CD4-positive, alpha-beta T cell treated with Interleukin-4 for 4 hours (primary cell): ENCODE results near the gene CECR2.

ENCODE experiments used
- DNase-seq: peaks from one replicate; pipeline ENCODE4 v3.0.0-alpha.2; 2020

Gene CECR2

DNA sequence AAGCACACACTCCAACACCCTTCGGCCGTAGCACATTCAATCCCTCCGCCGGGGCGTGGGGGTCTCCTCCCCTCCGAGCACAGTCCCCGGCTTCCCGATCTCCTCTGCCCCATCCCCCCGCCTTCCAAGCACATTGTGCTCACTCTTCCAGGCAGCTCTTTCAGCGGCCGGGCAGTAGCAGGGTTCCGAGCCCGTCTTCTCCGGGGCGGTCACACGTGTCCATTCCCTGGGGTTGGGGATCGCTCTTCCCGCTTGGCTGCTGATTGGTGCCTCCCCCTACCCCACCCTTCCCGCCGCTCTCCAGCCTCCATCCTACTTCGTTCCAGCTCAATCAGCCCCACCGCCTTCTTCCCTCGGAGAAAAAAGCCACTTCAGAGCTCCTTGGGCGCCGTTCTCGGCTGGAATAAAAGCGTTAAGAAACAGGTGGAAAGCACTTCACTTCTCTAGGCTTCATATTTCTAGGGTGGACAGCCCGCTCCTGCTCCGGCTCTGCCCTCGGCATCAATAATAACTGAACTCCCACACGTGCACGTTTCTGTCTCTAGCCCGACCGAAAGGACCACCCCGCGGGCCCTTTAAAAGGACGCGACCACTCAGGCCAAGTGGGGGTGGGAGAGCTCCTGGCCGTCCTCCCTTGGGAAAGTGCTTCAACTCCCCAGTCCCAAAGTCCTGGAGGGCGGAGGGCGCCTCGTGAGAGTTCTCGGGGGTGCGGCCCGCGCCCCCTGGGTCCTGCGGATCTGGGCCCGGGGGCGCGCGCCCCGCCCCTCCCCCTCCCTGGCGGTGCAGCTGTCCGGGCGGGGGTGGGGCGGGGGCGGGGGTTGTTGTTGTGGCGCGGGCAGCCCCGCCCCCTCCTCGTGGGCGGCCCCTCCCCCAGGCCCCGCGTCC lies 464 bp upstream of the CECR2 start:
- DNase-seq, result no peak

DNA sequence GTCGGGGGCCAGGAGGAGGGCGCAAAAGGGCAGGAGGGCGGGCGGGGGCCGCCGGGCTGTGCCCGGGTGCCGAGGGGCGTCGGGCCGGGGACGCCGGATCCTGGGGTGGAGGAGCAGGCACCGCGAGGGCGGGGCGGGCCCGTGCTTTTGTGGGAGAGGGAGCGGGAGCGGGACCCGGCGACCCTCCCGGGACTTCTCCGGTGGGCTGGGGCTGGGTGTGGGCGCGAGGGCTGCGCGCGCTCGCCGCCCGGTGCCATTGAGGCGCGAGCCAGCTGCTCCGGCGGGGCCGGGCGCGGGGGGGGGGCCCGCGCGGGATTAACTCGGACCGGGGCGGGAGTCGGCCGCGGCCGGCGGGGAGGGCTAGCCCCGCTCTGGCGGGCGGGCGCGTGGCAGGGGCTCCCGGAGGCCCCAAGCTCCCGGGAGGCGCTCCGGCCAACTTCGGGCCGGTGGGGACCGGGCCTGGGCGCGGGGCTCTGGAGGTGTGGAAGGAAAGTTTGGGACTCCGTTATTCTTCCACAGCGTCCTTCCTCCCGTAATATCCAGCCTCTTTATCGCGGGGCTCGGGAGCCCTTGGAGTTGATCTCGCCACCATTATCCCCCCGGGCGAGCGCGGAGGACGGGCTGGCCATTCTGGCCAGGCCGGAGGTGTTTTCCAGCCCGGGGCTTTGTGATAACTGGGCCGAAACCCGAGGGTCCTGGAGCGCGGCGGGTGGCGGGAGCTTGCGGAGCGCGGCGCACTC lies 936 bp downstream of the CECR2 start:
- DNase-seq, result no peak

DNA sequence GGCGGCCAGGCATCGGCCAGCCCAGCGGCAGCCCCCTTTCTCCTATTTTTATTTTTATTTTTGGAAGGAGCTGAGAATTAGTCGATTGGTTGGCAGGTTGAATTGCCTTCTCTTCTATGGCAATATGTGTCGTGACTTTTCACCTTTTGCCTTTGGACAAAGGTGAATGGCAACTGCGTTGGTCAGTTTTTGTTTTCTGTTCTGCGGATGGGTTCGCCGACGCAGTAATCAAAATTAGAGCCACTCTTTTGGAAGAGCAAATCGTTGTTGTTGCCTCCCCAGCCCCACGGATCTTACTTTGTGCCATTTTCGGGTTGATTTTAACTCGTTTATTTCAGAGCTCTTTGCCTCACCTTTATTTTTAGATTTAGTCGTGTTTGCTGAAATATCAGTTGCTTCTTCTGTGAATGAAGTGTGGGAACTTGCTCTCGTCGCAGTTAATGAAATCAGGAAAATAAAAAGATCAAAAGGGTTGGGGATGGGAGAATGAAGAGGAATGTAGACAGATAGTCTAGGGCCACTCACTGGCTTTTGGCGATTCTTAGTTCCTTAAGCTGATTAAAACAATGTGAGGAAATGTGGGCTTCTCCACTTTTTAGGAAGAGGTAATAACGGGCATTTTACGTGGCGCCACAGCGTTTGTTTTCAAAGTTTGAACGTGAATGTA lies 1.6 kb downstream of the CECR2 start:
- no peak for DNase-seq

DNA sequence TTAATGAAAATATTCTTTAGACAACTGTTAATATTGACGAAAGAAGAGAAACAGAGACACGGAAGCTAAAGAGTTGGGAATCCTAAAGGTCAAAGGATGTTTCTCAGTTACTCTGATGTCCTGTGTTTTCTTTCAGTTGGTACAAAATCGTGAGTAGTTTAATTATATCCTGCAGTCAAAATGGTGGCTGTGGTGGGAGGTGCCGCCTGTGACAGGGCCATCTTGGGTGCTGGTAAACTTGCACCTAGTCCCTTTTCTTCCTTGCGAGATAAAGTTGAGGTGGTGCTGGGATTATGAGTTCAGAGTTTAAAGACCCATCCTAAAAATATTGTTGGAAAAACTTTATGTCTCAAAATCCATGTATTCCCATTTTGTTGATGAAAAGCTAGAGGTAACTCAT lies 2.2 kb downstream of the CECR2 start:
- DNase-seq, result no peak

DNA sequence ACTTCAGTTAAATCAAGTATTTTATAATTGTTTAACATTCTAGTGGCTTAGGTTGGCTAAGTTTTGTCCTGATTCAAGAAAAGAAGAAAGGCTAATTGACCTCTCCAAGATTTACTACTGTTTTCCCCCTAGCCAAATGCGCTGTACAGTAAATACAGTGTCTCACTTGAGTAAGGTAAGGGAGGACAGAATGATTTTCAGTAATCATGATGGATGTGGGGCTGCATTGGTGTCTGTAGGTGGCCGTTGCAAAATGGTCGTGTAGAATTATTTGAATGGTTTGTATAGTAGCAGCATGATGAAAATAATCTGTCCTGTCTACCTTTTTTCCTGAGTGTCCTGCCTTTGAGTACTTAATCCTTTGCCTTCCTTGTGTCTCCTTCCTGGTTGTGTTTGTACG lies 4.6 kb downstream of the CECR2 start:
- DNase-seq, result no peak

DNA sequence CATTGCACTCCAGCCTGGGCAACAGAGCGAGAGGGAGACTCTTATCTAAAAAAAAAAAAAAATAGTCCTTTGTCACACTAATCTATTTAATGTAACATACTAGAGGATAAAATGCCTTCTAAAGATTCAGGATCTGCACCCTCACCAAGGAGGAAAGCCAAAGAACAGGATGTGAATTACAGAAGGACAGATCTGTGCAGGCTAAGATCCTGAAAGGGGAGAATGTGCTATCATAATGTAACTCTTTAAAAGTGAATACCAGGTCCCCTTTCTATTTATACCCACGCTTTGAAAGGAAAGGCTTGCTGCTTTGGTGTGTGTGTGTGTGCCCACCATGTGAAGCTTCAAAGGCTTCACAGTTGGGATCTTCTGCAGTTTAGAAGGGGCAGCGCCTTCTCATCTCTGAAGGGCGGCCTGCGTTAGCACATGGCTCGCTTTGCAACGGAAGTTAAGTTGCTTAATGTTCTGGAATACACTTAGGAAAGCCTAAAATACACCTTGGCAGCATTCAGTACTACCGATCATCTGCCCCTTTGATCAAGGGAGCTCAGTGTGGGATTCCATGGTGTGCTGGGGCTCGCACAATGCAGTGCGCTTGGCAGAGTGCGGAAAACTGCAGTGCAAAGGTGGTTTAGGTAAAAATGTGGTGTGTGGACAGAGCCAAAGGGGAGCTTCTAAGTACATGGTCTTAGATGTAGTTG lies 6.8 kb downstream of the CECR2 start:
- DNase-seq, result no peak

DNA sequence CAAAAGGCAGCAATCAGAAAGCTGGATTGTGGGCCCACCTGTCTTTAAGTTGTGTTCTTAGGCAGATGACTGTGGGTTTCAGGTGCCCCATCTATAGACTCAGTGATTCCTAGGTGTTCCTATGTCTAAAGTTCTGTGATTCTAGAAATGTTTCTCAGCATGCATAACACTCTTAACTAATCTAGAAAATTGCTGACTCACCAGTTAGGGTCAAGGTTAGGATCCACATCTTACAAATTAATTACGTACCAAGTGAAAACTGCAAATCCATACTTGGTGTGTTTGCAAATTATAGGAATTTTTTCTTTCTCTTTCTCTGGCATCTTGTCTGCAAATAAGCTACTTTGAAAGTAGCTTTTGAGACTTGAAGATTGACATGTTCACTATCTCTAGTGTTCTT lies 7.7 kb downstream of the CECR2 start:
- DNase-seq, result no peak

DNA sequence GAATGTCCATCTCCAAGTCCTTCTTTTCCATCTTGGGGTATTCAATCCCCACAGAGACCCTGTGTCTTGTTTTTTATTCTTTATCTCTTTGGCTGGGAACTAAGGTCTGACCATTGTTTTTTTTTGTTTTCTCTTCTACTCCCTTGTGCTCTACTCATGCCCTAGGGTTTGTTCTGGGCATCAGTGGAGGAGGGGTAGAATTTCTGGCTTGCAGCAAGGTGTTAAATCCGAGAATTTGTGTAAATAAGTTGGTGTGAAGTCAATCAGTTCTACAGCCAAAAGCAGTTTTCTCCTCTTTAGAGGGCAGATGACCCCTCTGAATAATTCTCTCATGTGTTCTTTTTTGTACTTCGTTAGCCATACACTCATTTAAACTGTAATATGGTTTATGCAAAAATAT lies 10.7 kb downstream of the CECR2 start:
- DNase-seq, result no peak

DNA sequence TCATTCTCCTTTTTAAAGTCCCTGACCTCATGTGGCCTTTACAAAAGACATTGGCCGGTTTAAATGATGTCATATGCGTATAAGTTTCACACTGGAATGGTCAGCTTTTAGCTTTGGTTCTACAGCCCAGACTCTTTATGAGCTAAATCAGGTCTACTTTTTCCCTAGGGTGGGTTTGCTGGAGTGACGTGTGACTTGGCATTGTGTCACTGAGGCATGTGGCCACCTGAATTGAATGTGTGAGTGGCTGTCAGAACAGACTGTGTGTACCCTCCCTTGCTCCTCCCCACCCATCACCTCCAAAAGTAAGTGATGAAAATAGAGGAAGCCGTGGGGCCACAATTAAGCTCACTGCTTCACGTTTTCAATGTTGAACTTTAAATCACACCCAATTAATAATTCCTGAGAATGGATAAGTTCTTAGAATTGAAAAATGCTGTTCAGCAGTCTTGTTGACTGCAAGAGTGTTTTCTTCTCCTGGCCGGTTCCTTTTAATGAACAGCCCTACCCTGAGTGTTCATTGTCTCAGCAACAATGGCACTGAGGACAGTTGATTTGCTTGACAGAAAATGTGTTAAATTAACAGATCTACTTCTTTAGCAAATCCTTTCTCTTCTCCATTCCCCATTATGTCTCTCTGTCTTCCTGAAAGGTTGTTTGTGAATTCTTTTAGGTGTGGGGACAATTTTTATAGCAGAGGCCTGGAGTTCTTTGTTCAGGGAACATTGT lies 11.3 kb downstream of the CECR2 start:
- no peak for DNase-seq

DNA sequence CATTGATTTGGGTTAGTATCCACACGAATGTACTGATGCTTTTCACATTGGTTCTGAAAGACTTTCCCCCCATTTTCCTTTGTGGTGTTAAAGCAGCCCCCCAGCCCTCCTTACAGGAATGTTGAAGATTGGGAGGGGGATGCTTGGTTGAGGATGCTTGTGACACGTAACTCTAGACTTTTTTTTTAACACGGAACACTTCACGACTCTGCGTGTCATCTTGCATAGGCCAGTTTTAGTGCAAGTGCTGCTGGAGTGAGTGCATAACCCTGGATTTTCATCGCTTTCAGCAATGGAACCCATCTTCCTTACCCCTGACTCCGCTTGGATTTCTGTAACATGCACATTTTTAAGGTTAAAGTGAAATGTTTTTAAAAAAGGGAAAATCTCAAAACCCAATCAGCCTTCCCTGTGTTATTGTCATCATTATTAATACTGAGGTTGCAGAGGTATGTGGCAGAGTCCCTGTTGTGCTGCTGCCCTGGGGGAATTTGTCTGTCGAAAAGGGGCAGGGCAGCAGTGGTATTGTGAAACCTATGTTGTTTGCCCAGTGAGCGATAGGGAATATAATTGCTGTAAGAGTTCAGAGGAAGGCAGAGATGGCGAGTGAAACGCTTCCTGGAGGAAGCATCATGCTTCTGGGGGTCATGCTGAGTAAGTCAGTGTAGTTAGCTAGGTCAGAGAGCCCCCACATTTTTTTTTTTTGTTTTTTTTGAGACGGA lies 12.1 kb downstream of the CECR2 start:
- no peak for DNase-seq

DNA sequence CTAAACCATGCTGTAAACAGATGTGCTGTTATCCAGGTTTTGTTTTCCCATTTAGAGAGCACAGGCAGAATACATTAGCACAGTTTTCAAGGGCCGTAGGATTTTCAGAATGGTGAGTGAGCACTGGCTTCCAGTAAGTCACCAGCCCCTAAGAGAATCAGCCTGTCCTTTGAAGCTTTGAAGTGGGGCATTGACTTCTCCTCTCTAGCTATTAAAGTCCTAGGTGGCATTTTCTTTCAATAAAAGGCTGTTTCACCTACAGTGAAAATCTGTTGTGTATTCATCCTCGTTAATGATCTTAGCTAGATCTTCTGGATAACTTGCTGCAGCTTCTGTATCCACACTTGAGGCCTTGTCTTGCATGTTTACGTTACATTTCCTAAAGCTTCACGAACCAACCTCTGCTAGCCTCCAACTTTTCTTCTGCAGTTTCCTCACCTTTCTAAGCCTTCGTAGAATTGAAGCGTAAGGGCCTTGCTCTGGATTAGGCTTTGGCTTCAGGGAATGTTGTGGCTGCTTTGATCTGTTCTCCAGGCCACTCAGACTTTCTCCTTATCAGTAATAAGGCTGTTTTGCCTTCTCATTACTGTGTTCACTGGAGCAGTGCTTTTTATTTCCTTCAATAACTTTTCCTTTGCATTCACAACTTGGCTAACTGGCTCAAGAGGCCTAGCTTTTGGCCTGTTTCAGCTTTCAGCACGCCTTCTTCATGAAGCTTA lies 15.5 kb downstream of the CECR2 start:
- no peak for DNase-seq

DNA sequence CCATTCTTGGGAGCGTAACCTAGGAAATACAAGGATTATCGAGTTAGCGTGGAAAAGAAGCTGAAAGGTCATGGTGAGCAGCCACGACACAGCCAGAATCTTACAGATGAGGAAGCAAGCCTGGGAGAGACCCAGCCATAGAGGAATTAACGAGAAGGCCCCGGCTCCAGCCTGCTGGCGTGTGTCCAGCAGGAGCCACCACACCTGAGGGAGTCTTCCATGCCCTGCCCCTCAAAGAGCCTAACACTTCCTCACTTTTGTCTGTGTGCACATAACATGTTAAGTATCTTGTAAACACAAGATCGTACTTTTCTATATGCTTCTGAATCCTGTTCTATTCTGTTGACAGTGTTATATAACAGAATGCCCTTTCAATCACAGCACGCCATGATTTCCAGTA lies 18.1 kb downstream of the CECR2 start:
- no peak for DNase-seq

DNA sequence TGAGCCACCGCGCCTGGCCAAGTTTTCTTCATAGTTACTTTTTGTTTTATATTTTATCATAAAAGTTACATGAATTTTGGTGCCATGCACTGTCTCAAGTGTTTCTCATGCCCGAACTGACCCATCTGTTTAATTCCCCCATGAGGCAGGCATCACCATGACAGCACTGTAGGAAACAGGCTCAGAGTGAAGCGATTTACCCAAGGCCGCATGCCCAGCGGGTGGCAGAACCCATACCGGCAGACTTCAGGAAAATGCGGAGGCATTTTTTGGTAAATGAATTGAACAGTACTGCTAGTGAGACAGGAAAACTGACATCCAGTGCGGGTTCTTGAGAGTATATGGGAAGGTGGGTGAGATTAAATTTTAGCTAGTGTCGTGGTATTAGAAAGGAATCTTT lies 19.0 kb downstream of the CECR2 start:
- no peak for DNase-seq

DNA sequence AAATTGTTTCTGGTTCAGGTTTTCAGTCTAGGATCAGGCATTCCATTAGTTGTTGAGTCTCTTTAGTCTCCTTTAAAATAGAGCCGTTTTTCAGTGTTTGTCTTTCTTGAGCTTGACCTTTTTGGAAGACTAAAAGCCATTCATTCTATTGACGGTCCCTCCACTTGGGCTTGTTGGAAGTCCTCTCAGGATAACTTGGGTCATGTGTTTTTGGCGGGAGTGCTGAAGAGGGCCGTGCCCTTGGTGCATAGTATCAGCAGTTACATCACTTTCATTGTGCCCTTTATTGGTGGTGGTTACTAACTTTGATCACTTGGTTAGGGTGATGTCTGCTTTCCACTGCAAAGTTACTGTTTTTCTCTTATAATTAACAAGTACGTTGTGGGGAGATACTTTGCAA lies 20.8 kb downstream of the CECR2 start:
- no peak for DNase-seq

DNA sequence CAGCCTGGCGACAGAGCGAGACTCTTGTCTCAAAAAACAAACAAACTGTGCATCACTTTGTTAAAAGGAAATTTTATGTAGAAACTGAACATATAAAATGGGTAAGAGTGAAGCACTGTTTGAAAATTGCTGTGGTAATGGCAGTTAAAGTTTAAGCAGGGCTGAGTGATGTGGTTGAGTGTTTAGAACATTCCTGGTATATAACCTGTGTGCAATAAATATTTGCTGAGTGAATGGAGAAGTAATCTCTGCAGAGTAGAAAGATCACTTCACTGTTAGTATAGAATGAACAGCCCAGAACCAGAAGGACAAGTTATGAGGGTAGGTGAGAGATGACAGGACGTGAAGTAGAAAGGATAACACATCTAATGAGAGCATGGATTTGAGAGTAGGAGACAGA lies 27.3 kb downstream of the CECR2 start:
- DNase-seq, result no peak

DNA sequence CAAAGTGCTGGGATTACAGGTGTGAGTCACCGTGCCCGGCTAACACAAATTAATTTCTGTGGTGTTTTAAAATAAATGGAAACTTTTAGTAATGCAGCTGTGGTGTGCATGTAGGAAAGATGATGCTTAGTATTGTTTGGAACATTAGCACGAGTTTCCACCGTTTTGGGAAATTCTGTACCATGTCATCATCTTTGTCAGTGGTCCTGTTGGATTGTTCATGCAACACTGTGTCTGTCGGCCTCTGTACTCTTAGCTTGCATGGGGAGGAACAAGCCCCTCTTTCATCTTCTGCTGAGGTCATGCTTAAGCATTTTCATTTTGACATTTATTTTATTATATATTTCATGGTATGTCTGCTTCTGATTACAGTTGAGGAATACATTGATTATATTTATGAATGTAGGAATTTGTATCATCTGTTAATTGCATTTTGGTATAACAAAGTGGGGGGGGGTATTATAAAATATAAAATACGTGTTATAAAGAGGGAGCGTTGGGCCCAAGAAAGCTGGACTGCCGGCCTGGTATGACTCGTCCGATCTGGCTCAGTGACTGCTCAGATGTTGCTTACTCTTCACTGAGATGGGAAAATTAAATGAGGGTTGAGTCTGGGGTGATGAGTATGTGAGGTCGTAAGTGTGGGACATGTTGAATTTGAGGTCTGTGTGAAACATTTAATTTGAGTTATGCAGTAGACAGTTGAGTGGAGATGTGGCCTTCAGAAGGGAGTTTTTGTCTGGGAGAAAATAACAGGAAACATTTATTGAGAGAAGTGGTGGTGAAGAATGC lies 28.7 kb downstream of the CECR2 start:
- DNase-seq, result no peak

DNA sequence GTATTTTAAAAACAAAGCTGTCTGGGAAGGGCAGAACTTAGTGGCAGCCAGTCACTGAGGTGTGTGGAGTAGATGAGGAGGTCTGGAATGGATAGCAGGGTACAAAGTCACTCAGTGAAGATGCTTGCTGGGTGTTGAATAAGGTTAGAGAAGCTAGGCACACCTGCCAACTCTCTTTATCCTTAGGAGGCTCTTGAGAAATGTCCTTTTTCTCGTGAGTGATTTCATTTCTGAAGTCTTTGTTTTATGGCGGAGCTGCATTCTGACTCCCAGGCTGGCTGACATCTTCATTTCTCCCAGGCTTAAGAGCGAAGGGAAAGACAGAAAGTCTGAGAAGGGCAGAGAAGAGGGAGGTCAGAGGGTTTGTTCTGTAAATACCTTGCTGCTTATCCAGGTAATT lies 31.0 kb downstream of the CECR2 start:
- no peak for DNase-seq

DNA sequence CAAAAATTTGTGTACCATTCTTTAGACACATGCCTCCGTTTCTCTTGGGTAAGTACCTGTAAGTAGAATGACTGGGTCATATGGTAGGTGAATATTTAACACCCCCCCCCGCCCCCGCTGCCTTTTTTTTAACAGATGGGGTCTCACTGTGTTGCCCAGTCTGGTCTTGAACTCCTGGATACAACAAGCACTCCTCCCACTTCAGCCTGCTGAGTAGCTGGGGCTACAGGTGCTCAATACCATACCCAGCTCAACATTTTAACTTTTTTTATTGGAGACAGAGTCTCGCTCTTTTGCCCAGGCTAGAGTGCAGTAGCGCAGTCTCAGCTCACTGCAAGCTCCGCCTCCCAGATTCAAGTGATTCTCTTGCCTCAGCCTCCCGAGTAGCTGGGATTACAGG lies 32.5 kb downstream of the CECR2 start:
- no peak for DNase-seq

DNA sequence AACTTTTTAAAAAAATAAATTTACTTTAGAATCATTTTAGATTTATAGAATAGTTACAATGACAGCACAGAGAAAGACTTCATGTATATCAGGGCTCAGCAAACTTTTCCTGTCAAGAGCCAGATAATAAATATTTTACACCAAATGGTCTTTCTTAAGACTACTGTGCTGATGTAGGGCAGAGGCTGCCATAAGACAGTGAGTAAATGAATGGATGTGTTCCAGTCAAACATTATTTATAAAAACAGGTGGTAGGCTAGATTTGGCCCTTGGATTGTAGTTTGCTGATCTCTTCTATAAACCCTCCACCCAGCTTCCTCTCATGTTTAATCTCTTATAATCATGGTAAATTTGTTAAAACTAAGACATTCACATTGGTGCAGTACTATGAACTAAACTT lies 33.0 kb downstream of the CECR2 start:
- no peak for DNase-seq

DNA sequence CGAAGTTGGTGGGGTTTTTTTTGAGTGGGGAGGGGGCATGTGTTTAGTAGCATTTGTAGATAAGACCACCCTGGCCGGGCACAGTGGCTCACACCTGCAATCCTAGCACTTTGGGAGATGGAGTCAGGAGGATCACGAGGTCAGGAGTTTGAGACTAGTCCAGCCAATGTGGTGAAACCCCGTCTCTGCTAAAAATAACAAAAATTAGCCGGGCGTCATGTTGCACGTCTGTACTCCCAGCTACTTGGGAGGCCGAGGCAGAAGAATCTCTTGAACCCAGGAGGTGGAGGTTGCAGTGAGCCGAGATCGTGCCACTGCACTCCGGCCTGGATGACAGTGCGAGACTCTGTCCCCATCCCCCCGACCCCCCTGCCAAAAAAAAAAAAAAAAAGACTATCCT lies 34.6 kb downstream of the CECR2 start:
- no peak for DNase-seq
